Naive thymus-derived CD4-positive, alpha-beta T cell (primary cell): ENCODE data around the gene HPS1. TPM values are rescaled to one million over a fixed set of nuclear protein-coding genes. Genes with fewer than 3 reads are reported as not detected.
A peak's percentile ranks its signal among the peaks of the same experiment; 100 is the strongest.

Experiments used
- ATAC-seq: fragments of 150-1000 bp; cut with Tn5 transposase; 2 replicates; pipeline ENCODE4 v1.10.0; 2021; ENCODE audit warnings: mild to moderate bottlenecking, moderate library complexity
- CTCF ChIA-PET: fragments of 350-600 bp; sonication (Branson Sonifier 250); formaldehyde crosslinking; loops from one replicate; lab custom pipeline; 2021; ENCODE audit warnings: antibody characterized with exemption; lab: Charles Lee
- POLR2A ChIA-PET: fragments of 350-600 bp; sonication (Branson Sonifier 250); formaldehyde crosslinking; loops from one replicate; lab custom pipeline; 2021; ENCODE audit warnings: antibody characterized with exemption, inconsistent platforms; lab: Charles Lee
- DNase-seq, 9 donors: peaks; one replicate each; pipeline versions ENCODE4 v3.0.0 to v3.0.0-alpha.2; 2020 to 2022; ENCODE audit warnings: mixed read lengths in 1 of 9
- H3K27ac ChIP-seq: one replicate; pipeline ENCODE4 v1.7.0; 2013; ENCODE audit warnings: mild to moderate bottlenecking, low read depth, low read length, moderate library complexity
- H3K27me3 ChIP-seq, 2 donors: one replicate each; pipeline ENCODE4 v1.7.0; 2013; ENCODE audit warnings: low read length in 2 of 2, mild to moderate bottlenecking in 2 of 2, moderate library complexity in 2 of 2; ENCODE audit not compliant: control insufficient read depth in 2 of 2, insufficient read depth in 2 of 2
- H3K36me3 ChIP-seq, 3 experiments: 1 replicate in 2 of 3; 2 replicates in 1 of 3; pipeline ENCODE4 v1.7.0; 2013; ENCODE audit warnings: low read length in 3 of 3, mild to moderate bottlenecking in 3 of 3, moderate library complexity in 1 of 3; ENCODE audit not compliant: insufficient read depth in 3 of 3, control insufficient read depth in 2 of 3
- H3K4me1 ChIP-seq, 2 donors: one replicate each; pipeline ENCODE4 v1.7.0; 2013; ENCODE audit warnings: low read length in 2 of 2, mild to moderate bottlenecking in 2 of 2, moderate library complexity in 1 of 2; ENCODE audit not compliant: control insufficient read depth in 2 of 2, insufficient read depth in 2 of 2
- H3K4me3 ChIP-seq: 2 replicates; pipeline ENCODE4 v1.7.0; 2013; ENCODE audit warnings: mild to moderate bottlenecking, low read length
- H3K9me3 ChIP-seq, 3 experiments: 1 replicate in 2 of 3; 2 replicates in 1 of 3; pipeline ENCODE4 v1.7.0; 2013; ENCODE audit warnings: low read length in 3 of 3; ENCODE audit not compliant: control insufficient read depth in 2 of 3
- H3K27ac Mint-ChIP-seq, 9 donors: one replicate each; pipeline ENCODE4 v1.8.0; 2020 to 2022; ENCODE audit warnings: mixed read lengths in 9 of 9, mild to moderate bottlenecking in 8 of 9, moderate library complexity in 5 of 9, inconsistent platforms in 2 of 9
- H3K27me3 Mint-ChIP-seq, 5 donors: one replicate each; pipeline ENCODE4 v1.8.0; 2021 to 2022; ENCODE audit warnings: mixed read lengths in 5 of 5, mild to moderate bottlenecking in 1 of 5
- H3K36me3 Mint-ChIP-seq, 5 donors: one replicate each; pipeline ENCODE4 v1.8.0; 2020 to 2022; ENCODE audit warnings: mixed read lengths in 5 of 5, mild to moderate bottlenecking in 3 of 5, inconsistent platforms in 1 of 5
- H3K4me1 Mint-ChIP-seq, 7 donors: one replicate each; pipeline ENCODE4 v1.8.0; 2020 to 2022; ENCODE audit warnings: mixed read lengths in 7 of 7, mild to moderate bottlenecking in 3 of 7, inconsistent platforms in 1 of 7
- H3K4me3 Mint-ChIP-seq, 10 donors: one replicate each; pipeline ENCODE4 v1.8.0; 2020 to 2022; ENCODE audit warnings: mild to moderate bottlenecking in 10 of 10, mixed read lengths in 10 of 10, moderate library complexity in 6 of 10, inconsistent platforms in 2 of 10
- H3K9me3 Mint-ChIP-seq, 11 donors: one replicate each; pipeline ENCODE4 v1.8.0; 2020 to 2022; ENCODE audit warnings: mixed read lengths in 11 of 11, mild to moderate bottlenecking in 4 of 11, inconsistent platforms in 1 of 11, moderate library complexity in 1 of 11
- intact Hi-C, 2 donors: fragments of 100-400 bp; cut with micrococcal nuclease; formaldehyde crosslinking; loops; one replicate each; pipeline ENCODE4 v1.15.1; 2023
- polyA plus RNA-seq, 2 donors: library from polyadenylated mRNA; unstranded; fragments of 300-500 nt; fragmentation: Illumina TruSeq; gene quantifications; one replicate each; pipeline ENCODE4 v1.2.3, GENCODE V29; 2021
- total RNA-seq, 6 experiments: library from RNA in 5 of 6; stranded (reverse) in 5 of 6; gene quantifications; 1 replicate in 5 of 6; 2 replicates in 1 of 6; pipeline ENCODE4 v1.2.3 and lab custom pipeline; 2021 to 2026

The HPS1 gene
- total RNA-seq (100 to 1,000 TPM in 2 of 5 experiments, 10 to 100 TPM in 3; 68.5 to 107 (median 90.9) TPM), polyA plus RNA-seq (10 to 100 TPM; 54.3 to 70.8 TPM), total RNA-seq (lab: John Stamatoyannopoulos, UW) (29.7 reads per million, percentile 59 among the genes with 10 or more reads in this experiment)

- POLR2A ChIA-PET = interaction anchor here (1.0 to 1.9 kb wide), 2 partner anchors 31 to 32 kb away, joined by 4 to 5 read pairs; no protein-coding TSS in a partner anchor
- DNase-seq (peak; percentile 60 to 88 (median 79)), ATAC-seq (peak; percentile 93)
- H3K27ac ChIP-seq = peak within 1 kb of the TSS; percentile 88
- peaks cover 18 to 56% (median 44%) of the 10 kb centered on the region in 7 donors for H3K4me1 Mint-ChIP-seq
- peak within 1 kb of the TSS; percentile 76 to 96 (median 92) for H3K4me3 Mint-ChIP-seq
- peaks cover 0 to 20% (median 6%) of the 10 kb centered on the region in 5 donors for H3K27me3 Mint-ChIP-seq
- no peaks in the 10 kb centered on the region for H3K9me3 Mint-ChIP-seq
- intact Hi-C loops = loop anchor here (1.0 to 10.0 kb wide), 11 partner anchors 21 to 1614 kb away; partner anchors contain the start of genes GOT1 (in 2 of the 2), R3HCC1L (in 2 of the 2), COX15 (in 1 of the 2) and CUTC (in 1 of the 2)
- peak within 1 kb of the TSS; percentile 75 to 97 (median 89) for H3K27ac Mint-ChIP-seq
- H3K4me1 ChIP-seq = peaks cover 19 to 21% of the 10 kb centered on the region in 2 donors
- H3K4me3 ChIP-seq = peak within 1 kb of the TSS; percentile 87
- peaks cover 0 to 32% (median 12%) of the 10 kb centered on the region in 3 experiments for H3K36me3 ChIP-seq
- H3K27me3 ChIP-seq = no peaks in the 10 kb centered on the region
- CTCF ChIA-PET = interaction anchor here (0.6 kb wide), 1 partner anchor 1536 kb away, joined by 3 read pairs; no protein-coding TSS in a partner anchor
- H3K36me3 Mint-ChIP-seq = peaks cover 13 to 18% (median 17%) of the 10 kb centered on the region in 5 donors
- H3K9me3 ChIP-seq = no peaks in the 10 kb centered on the region
Observed at GRCh38 chr10:98446661-98447221, at the start of gene HPS1. HPS1 (minus strand) TSS chr10:98446935; CDS start chr10:98443240, 3,695 bp downstream.

- CTCF ChIA-PET = interaction anchor here (0.6 kb wide), 1 partner anchor 62 kb away, joined by 3 read pairs; no protein-coding TSS in a partner anchor
- peaks cover 5 to 35% (median 22%) of the 10 kb centered on the region in 11 donors for H3K9me3 Mint-ChIP-seq
Observed at GRCh38 chr10:98492763-98493162, 46.0 kb upstream of the HPS1 start.

GRCh38 chr10:98489561-98490481 lies 43.1 kb upstream of the HPS1 start:
- no peaks in the 10 kb centered on the region for H3K27me3 ChIP-seq
- H3K9me3 ChIP-seq = no peaks in the 10 kb centered on the region
- no peak overlapping the region for H3K27ac ChIP-seq
- no peaks in the 10 kb centered on the region for H3K36me3 ChIP-seq
- no peak overlapping the region for H3K27ac Mint-ChIP-seq
- no peak for ATAC-seq
- peaks cover 0 to 4% (median 0%) of the 10 kb centered on the region in 5 donors for H3K36me3 Mint-ChIP-seq
- intact Hi-C loops = no loop called here
- H3K4me1 ChIP-seq = no peaks in the 10 kb centered on the region
- no peaks in the 10 kb centered on the region for H3K4me1 Mint-ChIP-seq
- H3K4me3 Mint-ChIP-seq = no peak overlapping the region
- H3K9me3 Mint-ChIP-seq = peaks cover 1 to 14% (median 4%) of the 10 kb centered on the region in 11 donors
- no peak for DNase-seq
- no peak overlapping the region for H3K4me3 ChIP-seq
- H3K27me3 Mint-ChIP-seq = peaks cover 5 to 32% (median 27%) of the 10 kb centered on the region in 5 donors
- ChIA-PET POLR2A (no interaction called here), CTCF (no interaction called here)

More at GRCh38 chr10:98492763-98493162, 46.0 kb upstream of the HPS1 start:
- Mint-ChIP-seq H3K36me3 (peaks cover 0 to 7% (median 4%) of the 10 kb centered on the region in 5 donors), H3K4me3 (no peak overlapping the region), H3K27me3 (peaks cover 12 to 33% (median 21%) of the 10 kb centered on the region in 5 donors), H3K27ac (no peak overlapping the region), H3K4me1 (no peaks in the 10 kb centered on the region)
- Histone ChIP-seq H3K27me3 (no peaks in the 10 kb centered on the region), H3K4me3 (no peak overlapping the region), H3K36me3 (peaks cover 0 to 4% (median 0%) of the 10 kb centered on the region in 3 experiments), H3K4me1 (no peaks in the 10 kb centered on the region), H3K9me3 (peaks cover 0 to 17% (median 6%) of the 10 kb centered on the region in 3 experiments), H3K27ac (no peak overlapping the region)
- intact Hi-C loops = no loop called here
- ATAC-seq = no peak
- POLR2A ChIA-PET = no interaction called here
- DNase-seq = no peak

- no peaks in the 10 kb centered on the region for H3K4me1 Mint-ChIP-seq
- ChIA-PET CTCF (no interaction called here), POLR2A (no interaction called here)
- Histone ChIP-seq H3K27me3 (no peaks in the 10 kb centered on the region), H3K9me3 (no peaks in the 10 kb centered on the region), H3K27ac (no peak overlapping the region), H3K4me3 (no peak overlapping the region), H3K4me1 (no peaks in the 10 kb centered on the region), H3K36me3 (no peaks in the 10 kb centered on the region)
- no peaks in the 10 kb centered on the region for H3K36me3 Mint-ChIP-seq
- H3K4me3 Mint-ChIP-seq = no peak overlapping the region
- no peak for DNase-seq
- H3K27me3 Mint-ChIP-seq = peaks cover 2 to 27% (median 25%) of the 10 kb centered on the region in 5 donors
- intact Hi-C loops = no loop called here
- peaks cover 0 to 6% (median 2%) of the 10 kb centered on the region in 11 donors for H3K9me3 Mint-ChIP-seq
- H3K27ac Mint-ChIP-seq = no peak overlapping the region
- no peak for ATAC-seq
Observed at GRCh38 chr10:98488669-98489430, 42.1 kb upstream of the HPS1 start.

- ATAC-seq = no peak
- no peaks in the 10 kb centered on the region for H3K36me3 ChIP-seq
- Mint-ChIP-seq H3K36me3 (no peaks in the 10 kb centered on the region), H3K27ac (no peak overlapping the region), H3K4me1 (peaks cover 0 to under 1% (median 0%) of the 10 kb centered on the region in 7 donors), H3K27me3 (peaks cover 2 to 20% (median 19%) of the 10 kb centered on the region in 5 donors), H3K4me3 (no peak overlapping the region), H3K9me3 (peaks cover 0 to 2% (median 0%) of the 10 kb centered on the region in 11 donors)
- no peak for DNase-seq
- no peak overlapping the region for H3K4me3 ChIP-seq
- intact Hi-C loops = no loop called here
- no peaks in the 10 kb centered on the region for H3K9me3 ChIP-seq
- ChIA-PET CTCF (no interaction called here), POLR2A (no interaction called here)
- H3K4me1 ChIP-seq = no peaks in the 10 kb centered on the region
- no peaks in the 10 kb centered on the region for H3K27me3 ChIP-seq
- no peak overlapping the region for H3K27ac ChIP-seq
Observed at GRCh38 chr10:98487649-98488048, 40.9 kb upstream of the HPS1 start.

- H3K27ac ChIP-seq = no peak overlapping the region
- H3K36me3 ChIP-seq = no peaks in the 10 kb centered on the region
- H3K4me3 ChIP-seq = no peak overlapping the region
- DNase-seq (no peak), ATAC-seq (no peak)
- peaks cover 2 to 20% (median 19%) of the 10 kb centered on the region in 5 donors for H3K27me3 Mint-ChIP-seq
- intact Hi-C loops = no loop called here
- H3K36me3 Mint-ChIP-seq = no peaks in the 10 kb centered on the region
- CTCF ChIA-PET = no interaction called here
- no peak overlapping the region for H3K4me3 Mint-ChIP-seq
- peaks cover 0 to 2% (median 0%) of the 10 kb centered on the region in 11 donors for H3K9me3 Mint-ChIP-seq
- no peak overlapping the region for H3K27ac Mint-ChIP-seq
- POLR2A ChIA-PET = no interaction called here
- H3K4me1 Mint-ChIP-seq = peaks cover 0 to 3% (median 0%) of the 10 kb centered on the region in 7 donors
- H3K9me3 ChIP-seq = no peaks in the 10 kb centered on the region
- H3K4me1 ChIP-seq = peaks cover 0 to 4% of the 10 kb centered on the region in 2 donors
- H3K27me3 ChIP-seq = no peaks in the 10 kb centered on the region
Observed at GRCh38 chr10:98486421-98486820, 39.7 kb upstream of the HPS1 start.
